CD4-positive, alpha-beta T cell (primary cell): Measurements from ENCODE around the gene HEPACAM. TPM values are rescaled to one million over a fixed set of nuclear protein-coding genes. Genes with fewer than 3 reads are reported as not detected.

Experiments
- ATAC-seq: fragments of 200-7000 bp; cut with Tn5 transposase; one replicate; pipeline ENCODE4 v1.10.0; 2022; ENCODE audit warnings: mild to moderate bottlenecking; ENCODE audit not compliant: poor library complexity
- CTCF ChIA-PET: fragments of 350-600 bp; sonication (Branson Sonifier 250); formaldehyde crosslinking; loops from one replicate; lab custom pipeline; 2021; ENCODE audit warnings: antibody characterized with exemption, inconsistent platforms; lab: Charles Lee
- POLR2A ChIA-PET: fragments of 350-600 bp; sonication (Branson Sonifier 250); formaldehyde crosslinking; loops from one replicate; lab custom pipeline; 2021; ENCODE audit warnings: antibody characterized with exemption, inconsistent platforms; lab: Charles Lee
- DNase-seq, 14 experiments: peaks; one replicate each; pipeline ENCODE4 v3.0.0-alpha.2; 2013 to 2020; ENCODE audit warnings: mixed read lengths in 2 of 14
- H3K27ac ChIP-seq, 2 donors: one replicate each; pipeline versions ENCODE4 v1.5.1 to v1.7.0; 2013; ENCODE audit warnings: low read length in 2 of 2, low read depth in 1 of 2, mild to moderate bottlenecking in 1 of 2
- H3K27me3 ChIP-seq, 2 experiments: 1 replicate in 1 of 2; 2 replicates in 1 of 2; pipeline versions ENCODE4 v1.6.1 to v1.7.0; 2013; ENCODE audit warnings: low read length in 2 of 2, control low read depth in 1 of 2, mild to moderate bottlenecking in 1 of 2, moderate library complexity in 1 of 2; ENCODE audit not compliant: insufficient read depth in 2 of 2, control insufficient read depth in 1 of 2
- H3K36me3 ChIP-seq: one replicate; pipeline ENCODE4 v1.6.1; 2013; ENCODE audit warnings: low read length, control low read depth; ENCODE audit not compliant: insufficient read depth
- H3K4me1 ChIP-seq: one replicate; pipeline ENCODE4 v1.6.1; 2013; ENCODE audit warnings: low read length, control low read depth; ENCODE audit not compliant: insufficient read depth
- H3K4me3 ChIP-seq: one replicate; pipeline ENCODE4 v1.5.1; 2013; ENCODE audit warnings: mild to moderate bottlenecking, low read length, moderate library complexity
- H3K9me3 ChIP-seq, 2 experiments: 1 replicate in 1 of 2; 2 replicates in 1 of 2; pipeline versions ENCODE4 v1.6.1 to v1.7.0; 2013; ENCODE audit warnings: low read length in 2 of 2, mild to moderate bottlenecking in 2 of 2, control low read depth in 1 of 2, moderate library complexity in 1 of 2; ENCODE audit not compliant: control insufficient read depth in 1 of 2, insufficient read depth in 1 of 2
- H3K27ac Mint-ChIP-seq: one replicate; pipeline ENCODE4 v1.8.0; 2020; ENCODE audit warnings: mixed read lengths
- H3K27me3 Mint-ChIP-seq: one replicate; pipeline ENCODE4 v1.8.0; 2021; ENCODE audit warnings: mixed read lengths
- H3K36me3 Mint-ChIP-seq: one replicate; pipeline ENCODE4 v1.8.0; 2021; ENCODE audit warnings: low read depth, mixed read lengths
- H3K4me1 Mint-ChIP-seq: one replicate; pipeline ENCODE4 v1.8.0; 2021; ENCODE audit warnings: low read depth, mixed read lengths
- H3K4me3 Mint-ChIP-seq: one replicate; pipeline ENCODE4 v1.8.0; 2020; ENCODE audit warnings: mild to moderate bottlenecking, mixed read lengths
- H3K9me3 Mint-ChIP-seq: one replicate; pipeline ENCODE4 v1.8.0; 2020; ENCODE audit warnings: mixed read lengths
- intact Hi-C, 2 experiments: fragments of 100-400 bp; cut with DNase I in 1 of 2; cut with micrococcal nuclease in 1 of 2; formaldehyde crosslinking; loops; one replicate each; pipeline versions ENCODE4 v1.15.1 to v1.9.0; 2023 to 2025; cut with DNase I, micrococcal nuclease
- total RNA-seq, 174 experiments: library from RNA in 2 of 174; stranded (reverse) in 2 of 174; gene quantifications; one replicate each; pipeline ENCODE4 v1.2.3 and lab custom pipeline; 2021 to 2026
- TF ChIP-seq, protein P1 (sequence below): fragments of 200-600 bp; IDR thresholded peaks from one replicate; pipeline ENCODE4 v1.8.0; 2022; ENCODE audit warnings: antibody characterized with exemption, mild to moderate bottlenecking

Gene HEPACAM
- total RNA-seq, 2 experiments from 2014 or later: not detected

DNA sequence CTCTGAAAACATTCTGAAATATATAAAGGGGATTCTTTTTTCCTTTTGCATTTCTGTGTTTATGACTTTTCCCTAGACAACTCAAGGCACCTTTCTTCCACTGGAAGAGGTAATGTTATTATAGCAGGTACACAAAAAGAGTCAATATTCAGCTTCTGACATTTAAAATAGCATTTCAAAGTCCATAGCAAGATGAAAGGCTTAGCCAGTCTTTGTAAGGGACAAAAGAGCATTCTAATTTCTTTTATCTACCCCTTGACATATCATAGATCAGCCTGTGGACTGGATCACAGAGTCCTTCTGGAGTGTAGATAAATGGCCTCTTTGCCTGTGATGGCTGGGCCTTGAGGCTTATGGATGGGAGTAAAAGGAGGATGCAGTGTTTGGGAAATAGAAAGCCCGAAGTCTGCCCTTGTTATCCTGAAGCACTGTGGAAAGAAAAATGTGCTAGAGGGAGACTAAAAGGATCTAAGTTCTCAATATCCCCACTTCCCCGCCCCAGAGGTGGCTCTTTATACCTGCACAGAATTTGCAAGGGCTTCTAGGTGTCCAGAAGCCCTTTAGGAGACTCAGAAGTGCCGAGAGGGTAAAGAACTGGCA lies 1.6 kb upstream of the HEPACAM start:
- ATAC-seq (no peak), DNase-seq (no peak)
- CTCF ChIA-PET: no interaction called here
- no peaks in the 10 kb centered on the region for H3K9me3 ChIP-seq
- no peaks in the 10 kb centered on the region for H3K9me3 Mint-ChIP-seq
- no peak overlapping the region for H3K4me3 ChIP-seq
- H3K4me3 Mint-ChIP-seq: no peak overlapping the region
- no peaks in the 10 kb centered on the region for H3K27me3 ChIP-seq
- POLR2A ChIA-PET: no interaction called here
- intact Hi-C loops: no loop called here
- H3K27ac Mint-ChIP-seq: no peak overlapping the region
- H3K27me3 Mint-ChIP-seq: no peaks in the 10 kb centered on the region
- no peak overlapping the region for H3K27ac ChIP-seq
- H3K4me1 ChIP-seq: no peaks in the 10 kb centered on the region
- H3K36me3 ChIP-seq: no peaks in the 10 kb centered on the region
- H3K4me1 Mint-ChIP-seq: no peaks in the 10 kb centered on the region
- no peaks in the 10 kb centered on the region for H3K36me3 Mint-ChIP-seq
- TF ChIP-seq, protein P1, sequence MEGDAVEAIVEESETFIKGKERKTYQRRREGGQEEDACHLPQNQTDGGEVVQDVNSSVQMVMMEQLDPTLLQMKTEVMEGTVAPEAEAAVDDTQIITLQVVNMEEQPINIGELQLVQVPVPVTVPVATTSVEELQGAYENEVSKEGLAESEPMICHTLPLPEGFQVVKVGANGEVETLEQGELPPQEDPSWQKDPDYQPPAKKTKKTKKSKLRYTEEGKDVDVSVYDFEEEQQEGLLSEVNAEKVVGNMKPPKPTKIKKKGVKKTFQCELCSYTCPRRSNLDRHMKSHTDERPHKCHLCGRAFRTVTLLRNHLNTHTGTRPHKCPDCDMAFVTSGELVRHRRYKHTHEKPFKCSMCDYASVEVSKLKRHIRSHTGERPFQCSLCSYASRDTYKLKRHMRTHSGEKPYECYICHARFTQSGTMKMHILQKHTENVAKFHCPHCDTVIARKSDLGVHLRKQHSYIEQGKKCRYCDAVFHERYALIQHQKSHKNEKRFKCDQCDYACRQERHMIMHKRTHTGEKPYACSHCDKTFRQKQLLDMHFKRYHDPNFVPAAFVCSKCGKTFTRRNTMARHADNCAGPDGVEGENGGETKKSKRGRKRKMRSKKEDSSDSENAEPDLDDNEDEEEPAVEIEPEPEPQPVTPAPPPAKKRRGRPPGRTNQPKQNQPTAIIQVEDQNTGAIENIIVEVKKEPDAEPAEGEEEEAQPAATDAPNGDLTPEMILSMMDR: no peak

DNA sequence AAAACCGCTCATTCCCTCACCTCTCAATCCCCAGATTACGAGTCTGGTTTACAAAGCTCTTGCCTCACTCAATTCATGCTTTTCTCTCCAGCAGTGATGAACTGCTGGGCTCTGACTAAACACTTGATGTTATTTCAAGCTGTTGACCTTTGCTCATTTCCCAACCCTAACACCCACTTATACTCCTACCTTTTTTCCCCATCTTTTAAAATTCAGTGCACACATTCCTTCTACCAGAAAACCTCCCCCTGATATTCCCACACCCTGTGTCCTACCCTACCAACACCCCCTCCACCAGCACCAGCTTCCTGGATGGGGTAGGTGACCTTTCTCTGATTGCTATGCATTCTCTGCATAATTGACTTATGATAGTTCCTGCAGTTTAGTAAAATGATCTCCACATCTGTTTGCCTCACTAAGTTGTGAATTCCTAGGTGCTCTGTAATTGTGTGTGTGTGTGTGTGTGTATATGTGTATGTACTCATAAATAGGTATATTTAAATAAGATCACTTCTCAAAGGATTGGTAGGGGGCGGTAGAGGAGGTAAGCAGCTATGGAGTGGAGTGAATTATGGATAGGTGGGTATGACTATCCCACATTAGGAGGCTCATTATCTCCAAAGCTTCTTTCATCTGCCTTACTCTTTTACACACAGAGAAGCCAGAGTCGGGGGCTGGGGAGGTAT lies 842 bp downstream of the HEPACAM start:
- POLR2A ChIA-PET: interaction anchor here (1.1 kb wide), 2 partner anchors 9 to 16 kb away, joined by 3 read pairs; no protein-coding TSS in a partner anchor

DNA sequence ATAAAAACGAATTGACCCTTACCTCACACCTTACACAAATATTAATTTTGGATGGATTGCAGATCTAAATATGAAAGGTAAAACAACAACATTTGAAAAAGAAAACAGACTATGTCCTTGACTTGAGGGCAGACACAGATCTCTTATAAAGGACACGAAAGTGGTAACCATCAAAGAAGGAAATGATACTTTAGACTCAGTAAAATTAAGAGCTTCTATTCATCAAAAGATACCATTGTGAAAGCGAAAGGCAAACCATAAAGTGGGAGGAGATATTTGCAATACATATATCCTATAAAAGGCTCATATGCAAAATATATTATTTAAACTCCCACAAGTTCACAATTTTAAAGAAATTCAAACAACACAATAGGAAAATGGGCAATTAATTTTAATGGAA lies 5.0 kb downstream of the HEPACAM start:
- no peak for ATAC-seq

More for the DNA sequence above, 842 bp downstream of the HEPACAM start:
- Histone ChIP-seq H3K4me1 (no peaks in the 10 kb centered on the region), H3K27ac (no peak overlapping the region), H3K4me3 (no peak overlapping the region), H3K36me3 (no peaks in the 10 kb centered on the region), H3K9me3 (no peaks in the 10 kb centered on the region), H3K27me3 (no peaks in the 10 kb centered on the region)
- no peak overlapping the region for H3K4me3 Mint-ChIP-seq
- H3K27ac Mint-ChIP-seq: no peak overlapping the region
- H3K36me3 Mint-ChIP-seq: no peaks in the 10 kb centered on the region
- no peaks in the 10 kb centered on the region for H3K27me3 Mint-ChIP-seq
- peaks cover 5% of the 10 kb centered on the region for H3K4me1 Mint-ChIP-seq
- DNase-seq (no peak), ATAC-seq (no peak)
- CTCF ChIA-PET: no interaction called here
- intact Hi-C loops: no loop called here
- no peaks in the 10 kb centered on the region for H3K9me3 Mint-ChIP-seq
- TF ChIP-seq, protein P1: no peak

More for the DNA sequence above, 5.0 kb downstream of the HEPACAM start:
- no peaks in the 10 kb centered on the region for H3K9me3 Mint-ChIP-seq
- TF ChIP-seq, protein P1: no peak
- intact Hi-C loops: no loop called here
- Histone ChIP-seq H3K4me1 (no peaks in the 10 kb centered on the region), H3K9me3 (no peaks in the 10 kb centered on the region), H3K36me3 (no peaks in the 10 kb centered on the region), H3K27me3 (no peaks in the 10 kb centered on the region), H3K27ac (no peak overlapping the region), H3K4me3 (no peak overlapping the region)
- H3K4me1 Mint-ChIP-seq: peaks cover 5% of the 10 kb centered on the region
- peak in 1 of 14 experiments; percentile 34 for DNase-seq
- POLR2A ChIA-PET: interaction anchor here (1.0 kb wide), 1 partner anchor 20 kb away, joined by 4 read pairs; no protein-coding TSS in a partner anchor
- CTCF ChIA-PET: no interaction called here
- H3K36me3 Mint-ChIP-seq: no peaks in the 10 kb centered on the region
- H3K4me3 Mint-ChIP-seq: no peak overlapping the region
- H3K27ac Mint-ChIP-seq: no peak overlapping the region
- no peaks in the 10 kb centered on the region for H3K27me3 Mint-ChIP-seq
